Skeletal muscle satellite cell (primary cell): ENCODE results near the gene ODF2L.
A peak's percentile ranks its signal among the peaks of the same experiment; 100 is the strongest.
"Not testable (repeated sequence)": the region's sequence is repeated elsewhere in the genome, so short reads cannot be mapped to it uniquely, and the experiment has no call there.

ENCODE experiments used
- H3K27me3 ChIP-seq: 2 replicates; pipeline ENCODE4 v1.7.0; 2013; ENCODE audit warnings: low read length; ENCODE audit not compliant: control insufficient read depth, insufficient read depth
- H3K36me3 ChIP-seq: 2 replicates; pipeline ENCODE4 v1.7.0; 2013; ENCODE audit warnings: mild to moderate bottlenecking, control low read depth, low read length; ENCODE audit not compliant: insufficient read depth
- H3K4me1 ChIP-seq: 2 replicates; pipeline ENCODE4 v1.7.0; 2013; ENCODE audit warnings: low read length; ENCODE audit not compliant: control insufficient read depth, insufficient read depth
- H3K4me2 ChIP-seq: 2 replicates; pipeline ENCODE4 v1.7.0; 2013; ENCODE audit warnings: mild to moderate bottlenecking, low read length
- H3K4me3 ChIP-seq: 2 replicates; pipeline ENCODE4 v1.7.0; 2013; ENCODE audit warnings: low read length
- H3K9ac ChIP-seq: 2 replicates; pipeline ENCODE4 v1.7.0; 2013; ENCODE audit warnings: mild to moderate bottlenecking, low read depth, low read length, moderate library complexity
- H3K9me3 ChIP-seq: replicated peaks from 2 replicates; pipeline ENCODE4 v1.7.0; 2013; ENCODE audit warnings: mild to moderate bottlenecking, control low read depth, low read length

ODF2L gene

DNA sequence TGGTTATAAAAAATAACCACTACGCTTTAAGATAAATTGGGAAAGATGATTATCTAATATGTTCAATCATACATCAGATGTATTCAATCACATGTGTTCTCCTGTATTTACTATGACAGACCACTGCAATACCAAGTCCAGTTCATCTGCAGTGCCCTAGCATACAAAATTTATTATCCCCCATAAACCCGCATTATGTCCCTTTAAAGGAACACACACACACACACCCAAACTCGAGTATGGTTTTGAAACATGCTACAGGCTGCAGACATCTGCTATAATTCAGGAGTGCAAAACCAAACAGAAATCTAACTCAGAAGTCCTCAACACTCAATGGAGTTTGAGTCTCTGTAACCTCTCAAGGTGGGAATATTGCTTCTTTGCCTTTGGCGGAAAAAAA, 14.9 kb downstream of the ODF2L start:
- H3K27me3 ChIP-seq: no peaks in the 10 kb centered on the region
- H3K4me3 ChIP-seq: no peak overlapping the region
- no peak overlapping the region for H3K9ac ChIP-seq
- peaks cover 4% of the 10 kb centered on the region for H3K4me1 ChIP-seq
- H3K4me2 ChIP-seq: no peak overlapping the region
- H3K9me3 ChIP-seq: no peaks in the 10 kb centered on the region
- H3K36me3 ChIP-seq: no peaks in the 10 kb centered on the region

DNA sequence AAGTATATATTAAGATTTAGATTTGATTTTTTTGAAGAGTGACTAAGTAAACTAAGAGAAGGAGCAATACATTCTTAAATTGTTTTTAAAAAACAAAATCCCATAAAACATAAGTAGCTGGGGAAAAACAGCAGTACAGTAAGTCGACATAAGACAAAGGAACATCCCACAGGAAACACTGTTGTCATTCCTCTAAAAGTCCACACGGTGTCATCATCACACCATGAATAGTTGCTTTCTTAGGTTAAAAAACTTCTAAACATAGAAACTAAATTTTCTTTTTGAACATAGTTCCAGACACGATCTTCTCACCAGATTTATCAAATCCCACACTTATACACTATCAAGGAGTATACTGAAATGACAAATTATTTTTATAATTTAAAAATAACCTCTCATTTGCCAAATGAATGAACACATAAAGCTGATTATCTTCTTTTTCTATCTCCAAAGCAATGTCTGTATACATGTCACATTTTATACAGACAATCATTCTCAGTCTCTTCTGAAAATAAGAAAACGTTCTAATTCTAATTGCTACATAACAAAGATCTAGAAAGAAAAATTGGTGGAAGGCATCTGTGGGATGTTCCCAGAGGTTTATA, 15.8 kb downstream of the ODF2L start:
- Histone ChIP-seq H3K36me3 (no peaks in the 10 kb centered on the region), H3K4me2 (peak overlapping the region; percentile 51), H3K27me3 (no peaks in the 10 kb centered on the region), H3K4me3 (no peak overlapping the region), H3K4me1 (peaks cover 4% of the 10 kb centered on the region), H3K9me3 (no peaks in the 10 kb centered on the region), H3K9ac (peak overlapping the region; percentile 45)

DNA sequence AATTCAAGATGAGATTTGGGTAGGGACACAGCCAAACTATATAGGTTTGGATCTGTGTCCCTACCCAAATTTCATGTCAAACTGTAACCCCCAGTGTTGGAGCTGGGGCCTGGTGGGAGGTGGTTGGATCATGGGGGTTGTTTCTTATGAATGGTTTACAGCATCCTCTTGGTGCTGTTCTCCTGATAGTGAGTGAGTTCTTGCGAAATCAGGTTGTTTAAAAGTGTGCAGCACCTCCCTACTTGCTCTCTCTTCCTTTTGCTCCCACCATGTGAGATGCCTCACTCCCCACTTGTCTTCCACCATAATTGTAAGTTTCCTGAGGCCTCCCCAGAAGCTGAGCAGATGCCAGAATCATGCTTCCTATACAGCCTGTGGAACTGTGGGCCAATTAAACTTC, 17.3 kb downstream of the ODF2L start:
- H3K9me3 ChIP-seq: no peaks in the 10 kb centered on the region
- H3K4me2 ChIP-seq: no peak overlapping the region
- no peak overlapping the region for H3K9ac ChIP-seq
- H3K36me3 ChIP-seq: no peaks in the 10 kb centered on the region
- no peak overlapping the region for H3K4me3 ChIP-seq
- H3K4me1 ChIP-seq: peaks cover 4% of the 10 kb centered on the region
- H3K27me3 ChIP-seq: no peaks in the 10 kb centered on the region

DNA sequence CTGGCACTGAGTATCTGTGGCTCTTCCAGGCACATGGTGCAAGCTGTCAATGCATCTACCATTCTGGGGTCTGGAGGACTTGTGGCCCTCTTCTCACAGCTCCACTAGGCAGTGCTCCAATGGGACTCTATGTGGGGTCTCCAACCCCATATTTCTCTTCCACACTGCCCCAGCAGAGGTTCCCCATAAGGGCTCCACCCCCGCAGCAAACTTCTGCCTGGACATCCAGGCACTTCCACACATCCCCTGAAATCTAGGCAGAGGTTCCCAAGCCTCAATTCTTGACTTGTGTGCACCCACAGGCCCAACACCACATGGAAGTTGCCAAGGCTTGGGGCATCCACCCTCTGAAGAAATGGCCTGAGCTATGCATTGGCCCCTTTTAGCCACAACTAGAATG, 18.8 kb downstream of the ODF2L start:
- H3K36me3 ChIP-seq: peaks cover 3% of the 10 kb centered on the region
- no peaks in the 10 kb centered on the region for H3K27me3 ChIP-seq
- no peak overlapping the region for H3K4me2 ChIP-seq
- H3K9me3 ChIP-seq: no peaks in the 10 kb centered on the region
- H3K4me1 ChIP-seq: peaks cover 4% of the 10 kb centered on the region
- no peak overlapping the region for H3K4me3 ChIP-seq
- no peak overlapping the region for H3K9ac ChIP-seq

DNA sequence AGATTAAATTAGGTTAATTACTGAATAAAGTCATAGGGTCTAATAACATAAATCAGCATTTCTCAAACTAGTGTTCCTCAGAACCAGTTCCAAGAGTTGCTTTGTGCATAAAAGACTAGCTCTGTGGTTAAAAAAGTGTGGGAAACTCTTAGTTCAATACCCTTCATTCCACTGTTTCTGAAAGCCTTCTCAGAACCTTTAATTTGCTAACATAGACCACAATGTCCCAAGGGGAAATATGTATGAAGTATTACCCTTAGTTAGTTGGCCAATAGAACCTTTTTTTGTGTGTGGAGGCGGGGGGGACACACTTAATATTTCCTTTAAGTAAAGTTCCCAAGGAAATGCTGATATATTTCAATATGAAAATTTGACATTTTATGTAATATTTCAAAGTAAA, 20.4 kb downstream of the ODF2L start:
- peaks cover 2% of the 10 kb centered on the region for H3K4me1 ChIP-seq
- no peaks in the 10 kb centered on the region for H3K9me3 ChIP-seq
- no peak overlapping the region for H3K9ac ChIP-seq
- no peak overlapping the region for H3K4me3 ChIP-seq
- peaks cover 3% of the 10 kb centered on the region for H3K36me3 ChIP-seq
- H3K27me3 ChIP-seq: no peaks in the 10 kb centered on the region
- H3K4me2 ChIP-seq: no peak overlapping the region

DNA sequence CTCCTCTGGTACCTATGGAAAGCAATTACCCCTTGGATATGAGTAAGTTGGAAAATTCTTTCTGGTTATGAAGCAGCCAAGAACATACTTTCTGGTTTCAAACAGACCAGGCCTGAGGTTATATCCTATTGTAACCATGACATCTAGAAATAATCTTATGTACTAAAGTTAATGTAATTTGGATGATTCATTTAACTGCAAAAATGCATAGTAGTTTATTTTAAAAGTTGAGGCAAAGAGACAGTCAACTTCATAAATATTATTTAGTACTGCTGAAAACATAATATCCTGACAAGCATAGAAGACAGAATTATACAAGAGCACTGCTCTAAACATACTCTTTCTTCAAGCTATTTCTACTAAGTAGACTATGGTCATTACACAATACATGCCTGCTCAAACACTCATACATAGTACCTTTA, 25.5 kb downstream of the ODF2L start:
- H3K9me3 ChIP-seq: no peaks in the 10 kb centered on the region
- peaks cover 3% of the 10 kb centered on the region for H3K36me3 ChIP-seq
- H3K9ac ChIP-seq: no peak overlapping the region
- H3K4me2 ChIP-seq: no peak overlapping the region
- no peaks in the 10 kb centered on the region for H3K4me1 ChIP-seq
- H3K4me3 ChIP-seq: no peak overlapping the region
- no peaks in the 10 kb centered on the region for H3K27me3 ChIP-seq

DNA sequence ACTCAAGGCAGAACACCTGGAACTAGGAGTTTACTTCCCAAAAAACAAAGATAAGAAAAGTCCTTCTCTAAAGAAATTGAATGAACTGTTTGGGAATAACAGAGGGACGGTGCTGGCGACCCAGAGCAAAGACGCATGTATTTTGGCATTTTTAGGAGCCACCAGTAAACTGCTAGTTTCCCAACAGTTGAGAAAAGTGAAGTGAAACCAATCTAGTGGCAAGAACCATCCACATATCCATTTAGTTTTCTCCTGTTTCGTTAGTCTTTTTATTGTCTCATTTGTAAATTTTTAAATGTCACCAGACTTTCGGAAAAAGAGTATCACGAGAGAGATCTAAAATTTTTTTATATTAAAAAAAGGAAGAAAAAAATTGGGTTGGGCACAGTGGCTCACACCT, 30.2 kb downstream of the ODF2L start:
- H3K9ac ChIP-seq: no peak overlapping the region
- H3K27me3 ChIP-seq: no peaks in the 10 kb centered on the region
- H3K36me3 ChIP-seq: no peaks in the 10 kb centered on the region
- H3K4me2 ChIP-seq: no peak overlapping the region
- H3K4me1 ChIP-seq: no peaks in the 10 kb centered on the region
- H3K4me3 ChIP-seq: no peak overlapping the region
- no peaks in the 10 kb centered on the region for H3K9me3 ChIP-seq

DNA sequence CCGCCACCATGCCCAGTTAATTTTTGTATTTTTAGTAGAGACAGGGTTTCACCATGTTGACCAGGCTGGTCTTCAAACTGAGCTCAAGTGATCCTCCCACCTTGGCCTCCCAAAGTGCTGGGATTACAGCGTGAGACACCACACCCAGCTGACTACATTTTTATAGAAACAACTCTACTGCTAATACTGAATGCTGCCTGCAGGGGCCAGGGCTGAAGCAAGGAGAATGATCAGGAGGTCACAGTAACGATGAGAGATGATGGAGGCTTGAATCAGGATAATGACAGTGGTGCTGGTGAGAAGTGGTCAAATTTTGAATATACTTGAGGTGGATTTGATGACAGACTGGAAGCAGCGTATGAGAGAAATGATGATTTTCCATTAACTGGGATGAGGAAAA, 33.3 kb downstream of the ODF2L start:
- Histone ChIP-seq H3K4me2 (no peak overlapping the region), H3K4me3 (no peak overlapping the region), H3K4me1 (no peaks in the 10 kb centered on the region), H3K27me3 (no peaks in the 10 kb centered on the region), H3K36me3 (peaks cover 8% of the 10 kb centered on the region), H3K9ac (no peak overlapping the region), H3K9me3 (no peaks in the 10 kb centered on the region)

DNA sequence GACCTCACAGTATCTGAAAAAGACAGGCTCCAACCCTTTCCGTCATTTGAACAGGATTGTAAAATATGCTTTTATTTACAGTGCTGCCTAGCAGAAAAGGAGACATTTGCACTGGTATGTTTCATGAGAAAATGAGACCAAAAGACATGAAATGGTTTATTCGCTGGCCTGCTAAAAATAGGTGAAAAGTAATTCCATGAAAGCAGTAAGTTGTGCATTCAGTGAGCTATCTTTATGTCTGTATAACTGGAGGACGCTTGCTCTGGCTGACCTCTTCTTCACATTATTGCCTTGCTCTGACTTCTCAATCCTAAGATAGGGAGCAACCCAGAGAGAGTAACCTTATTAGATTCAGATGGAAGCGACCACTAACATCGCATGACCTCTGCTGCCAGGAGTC, 38.3 kb downstream of the ODF2L start:
- Histone ChIP-seq H3K4me1 (no peaks in the 10 kb centered on the region), H3K9me3 (no peaks in the 10 kb centered on the region), H3K4me3 (no peak overlapping the region), H3K27me3 (no peaks in the 10 kb centered on the region), H3K9ac (no peak overlapping the region), H3K4me2 (no peak overlapping the region), H3K36me3 (peaks cover 28% of the 10 kb centered on the region)

DNA sequence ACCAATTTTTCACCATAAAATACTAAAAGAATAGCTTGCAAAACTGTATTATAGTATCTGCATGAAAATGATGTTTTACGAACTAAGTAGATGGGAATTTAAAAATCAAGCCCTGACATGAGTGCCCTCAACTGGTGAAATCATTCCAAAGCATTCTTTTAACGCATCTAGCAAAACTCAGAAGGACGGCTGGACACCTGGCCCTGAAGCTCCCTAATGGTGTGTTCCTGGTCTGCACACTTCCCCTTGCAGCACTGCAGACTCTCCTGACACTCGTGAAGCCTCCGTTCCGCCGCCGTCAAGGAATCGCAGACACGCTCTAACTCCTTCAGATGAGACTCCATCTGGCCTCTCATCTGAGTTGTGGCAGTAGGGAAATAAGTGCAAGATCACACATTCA, 39.9 kb downstream of the ODF2L start:
- Histone ChIP-seq H3K4me1 (peaks cover 10% of the 10 kb centered on the region), H3K4me3 (no peak overlapping the region), H3K27me3 (no peaks in the 10 kb centered on the region), H3K36me3 (peaks cover 31% of the 10 kb centered on the region), H3K9ac (no peak overlapping the region), H3K4me2 (no peak overlapping the region), H3K9me3 (no peaks in the 10 kb centered on the region)

DNA sequence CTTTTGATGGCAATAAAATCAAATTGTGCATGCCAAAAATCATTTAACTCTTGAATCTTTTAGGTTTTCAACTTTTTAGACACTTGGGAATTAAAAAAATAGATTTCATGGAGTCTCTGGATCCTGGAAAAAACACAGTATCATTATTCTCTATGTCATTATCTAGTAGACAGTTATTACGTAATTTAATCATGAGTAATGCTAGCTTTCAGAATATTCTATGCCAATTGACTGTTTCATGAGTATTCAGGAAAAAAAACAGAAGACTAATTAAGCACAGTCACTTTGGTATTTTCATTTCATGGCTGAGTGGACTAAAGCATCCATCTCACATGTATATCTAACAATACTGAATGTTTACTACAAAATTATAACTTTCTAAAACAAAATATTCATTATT, 44.0 kb downstream of the ODF2L start:
- peaks cover 10% of the 10 kb centered on the region for H3K4me1 ChIP-seq
- H3K9me3 ChIP-seq: no peaks in the 10 kb centered on the region
- no peak overlapping the region for H3K4me2 ChIP-seq
- no peak overlapping the region for H3K4me3 ChIP-seq
- H3K9ac ChIP-seq: no peak overlapping the region
- no peaks in the 10 kb centered on the region for H3K27me3 ChIP-seq
- peaks cover 20% of the 10 kb centered on the region for H3K36me3 ChIP-seq

DNA sequence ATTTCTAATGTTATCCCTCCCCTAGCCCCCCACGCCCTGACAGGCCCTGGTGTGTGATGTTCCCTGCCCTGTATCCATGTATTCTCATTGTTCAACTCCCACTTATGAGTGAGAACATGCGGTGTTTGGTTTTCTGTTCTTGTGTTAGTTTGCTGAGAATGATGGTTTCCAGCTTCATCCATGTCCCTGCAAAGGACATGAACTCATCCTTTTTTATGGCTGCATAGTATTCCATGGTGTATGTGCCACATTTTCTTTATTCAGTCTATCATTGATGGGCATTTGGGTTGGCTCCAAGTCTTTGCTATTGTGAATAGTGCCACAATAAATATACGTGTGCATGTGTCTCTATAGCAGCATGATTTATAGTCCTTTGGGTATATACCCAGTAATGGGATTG, 45.9 kb downstream of the ODF2L start:
- not testable (repeated sequence) for H3K9me3 ChIP-seq, H3K27me3 ChIP-seq

More for the DNA sequence above, 45.9 kb downstream of the ODF2L start:
- H3K4me3 ChIP-seq, H3K4me2 ChIP-seq, H3K4me1 ChIP-seq, H3K9ac ChIP-seq: not testable (repeated sequence)
- peaks cover 20% of the 10 kb centered on the region for H3K36me3 ChIP-seq
